Stimulated activated CD8-positive, alpha-beta memory T cell treated with anti-CD3 and anti-CD28 coated beads, Interleukin-4, amount 100 ng/mL, for 48 hours (primary cell): ENCODE data around the gene OBSCN.

ENCODE experiments used
- DNase-seq: peaks from one replicate; pipeline ENCODE4 v3.0.0-alpha.2; 2020

Gene OBSCN

GRCh38 chr1:228362141-228362883 lies 154.5 kb downstream of the OBSCN start:
- DNase-seq = no peak

- DNase-seq = no peak
Measured at GRCh38 chr1:228362884-228363450, 155.1 kb downstream of the OBSCN start.

GRCh38 chr1:228363686-228364067 lies 155.8 kb downstream of the OBSCN start:
- no peak for DNase-seq

GRCh38 chr1:228364068-228364705 lies 156.3 kb downstream of the OBSCN start:
- DNase-seq = no peak

- DNase-seq = no peak
Measured at GRCh38 chr1:228364706-228365213, 156.9 kb downstream of the OBSCN start.

- DNase-seq = no peak
Measured at GRCh38 chr1:228365271-228366061, 157.6 kb downstream of the OBSCN start.

GRCh38 chr1:228366062-228366865 lies 158.4 kb downstream of the OBSCN start:
- no peak for DNase-seq

GRCh38 chr1:228366866-228367741 lies 159.3 kb downstream of the OBSCN start:
- no peak for DNase-seq

GRCh38 chr1:228367798-228368791 lies 160.3 kb downstream of the OBSCN start:
- no peak for DNase-seq

- DNase-seq = no peak
Measured at GRCh38 chr1:228368801-228369607, 161.2 kb downstream of the OBSCN start.

GRCh38 chr1:228369608-228370438 lies 162.0 kb downstream of the OBSCN start:
- no peak for DNase-seq

GRCh38 chr1:228370439-228370940 lies 162.6 kb downstream of the OBSCN start:
- DNase-seq = no peak

GRCh38 chr1:228370941-228371740 lies 163.3 kb downstream of the OBSCN start:
- DNase-seq = no peak

GRCh38 chr1:228371741-228372182 lies 163.9 kb downstream of the OBSCN start:
- DNase-seq = no peak

- DNase-seq = no peak
Measured at GRCh38 chr1:228372183-228373003, 164.5 kb downstream of the OBSCN start.
